HG02981 (cell line): ENCODE measurements around the gene ATP8A1.
"Not testable (repeated sequence)": the region's sequence is repeated elsewhere in the genome, so short reads cannot be mapped to it uniquely, and the experiment has no call there.

Experiments
- ATAC-seq: cut with Tn5 transposase; IDR thresholded peaks from one replicate; pipeline ENCODE4 v1.9.1; 2021; ENCODE audit warnings: mild to moderate bottlenecking, moderate library complexity; ENCODE audit not compliant: unreplicated experiment

Gene ATP8A1

DNA sequence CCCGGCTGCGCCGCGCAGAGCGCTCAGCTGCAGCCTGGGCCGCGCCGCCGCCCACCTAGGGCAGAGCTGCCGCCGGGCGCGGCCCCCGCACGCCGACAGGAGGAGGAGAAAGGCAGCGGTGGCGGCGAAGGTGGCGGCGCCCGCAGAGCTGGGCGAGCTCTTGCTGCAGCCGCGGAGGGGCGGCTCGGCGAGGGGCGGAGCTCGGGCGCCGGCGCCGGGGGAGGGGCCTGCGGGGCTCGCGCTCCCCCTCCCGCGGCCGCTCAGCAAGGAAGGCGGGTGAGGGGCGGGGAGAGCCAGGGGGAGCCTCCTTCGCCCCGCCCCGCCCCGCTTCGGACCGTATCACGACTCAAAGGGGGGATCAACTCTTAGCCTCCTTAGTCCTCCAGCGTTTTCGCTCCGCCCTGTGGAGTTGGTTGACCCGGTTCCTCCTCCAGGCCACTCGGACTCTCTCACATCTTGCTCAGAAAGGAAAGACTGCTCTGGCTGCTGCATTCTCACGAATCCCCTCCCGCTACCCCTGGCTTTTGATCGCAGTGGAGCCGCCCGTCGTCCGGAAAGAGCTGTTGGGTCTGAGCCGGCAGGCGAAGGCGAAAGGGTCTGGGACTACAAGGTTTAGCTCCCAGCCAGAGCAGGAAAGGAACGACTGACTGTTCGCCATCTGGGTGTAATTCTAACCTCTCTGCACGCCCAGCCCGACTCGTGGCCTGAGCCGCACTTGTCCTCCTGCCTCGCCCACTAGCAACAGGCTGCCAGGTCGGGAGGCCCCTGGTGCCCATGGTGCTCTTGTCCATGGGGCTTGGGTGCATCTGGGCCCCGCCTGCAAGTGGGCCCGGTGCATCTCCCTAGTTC is at the start of gene ATP8A1:
TSS of gene ATP8A1 (minus strand) at position 162 of the 849 bp plus-strand sequence. CDS start 232 bp downstream, outside the sequence.
- ATAC-seq = peak; percentile 71

DNA sequence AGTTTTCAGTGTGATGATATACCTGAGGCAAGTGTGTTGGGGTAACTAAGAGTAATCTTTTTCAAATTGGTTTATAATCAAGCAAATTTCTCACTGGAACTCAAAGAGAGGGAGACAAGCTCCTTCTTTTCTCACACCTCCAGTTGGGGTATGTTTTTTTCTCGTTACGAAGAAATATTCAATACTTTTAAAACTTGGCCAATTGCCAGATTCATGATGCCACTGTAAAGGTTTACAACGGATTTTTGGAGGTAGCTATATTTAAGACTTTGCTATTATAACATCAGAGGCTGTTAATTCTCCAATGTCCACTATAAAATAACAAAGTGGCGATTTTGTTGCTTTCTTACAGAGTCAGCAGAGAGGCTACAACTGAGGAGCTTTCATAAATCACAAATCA is 49.2 kb upstream of the ATP8A1 start:
- ATAC-seq = no peak

DNA sequence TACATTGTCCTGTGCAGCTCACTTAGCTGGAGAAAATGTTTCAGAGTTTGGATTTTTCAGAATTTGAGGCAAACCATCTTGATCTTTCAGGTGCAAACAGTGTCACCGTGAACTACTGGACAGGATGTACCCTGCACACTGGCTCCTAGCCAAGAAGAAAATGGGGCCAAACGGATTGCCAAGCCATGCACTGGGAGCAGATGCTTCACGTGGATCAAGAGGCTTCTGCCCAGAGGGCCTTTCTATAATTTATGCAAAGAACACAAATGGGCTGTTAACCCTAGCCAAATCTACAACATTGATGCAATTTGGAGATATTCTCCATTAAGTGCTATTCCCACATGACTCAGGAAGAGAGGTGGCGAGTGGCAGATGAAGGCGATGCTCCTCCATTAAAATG is 46.9 kb upstream of the ATP8A1 start:
- no peak for ATAC-seq

DNA sequence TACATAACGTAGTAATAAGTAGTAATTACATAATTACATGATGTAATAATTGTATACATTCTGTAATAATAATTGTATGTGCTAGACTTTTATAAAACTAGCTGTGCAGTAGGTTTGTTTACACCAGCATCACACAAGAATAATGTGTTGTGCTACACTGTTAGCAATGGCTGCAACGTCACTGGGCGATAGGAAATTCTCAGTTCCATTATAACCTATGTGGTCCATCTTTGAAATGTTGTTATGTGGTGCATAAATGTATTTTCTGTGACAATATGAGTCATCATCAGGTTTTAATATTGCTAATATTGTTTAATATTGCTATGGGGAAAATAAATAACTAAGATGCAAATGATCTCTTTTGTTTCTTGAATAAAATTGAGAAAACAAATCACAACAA is 46.0 kb upstream of the ATP8A1 start:
- no peak for ATAC-seq

DNA sequence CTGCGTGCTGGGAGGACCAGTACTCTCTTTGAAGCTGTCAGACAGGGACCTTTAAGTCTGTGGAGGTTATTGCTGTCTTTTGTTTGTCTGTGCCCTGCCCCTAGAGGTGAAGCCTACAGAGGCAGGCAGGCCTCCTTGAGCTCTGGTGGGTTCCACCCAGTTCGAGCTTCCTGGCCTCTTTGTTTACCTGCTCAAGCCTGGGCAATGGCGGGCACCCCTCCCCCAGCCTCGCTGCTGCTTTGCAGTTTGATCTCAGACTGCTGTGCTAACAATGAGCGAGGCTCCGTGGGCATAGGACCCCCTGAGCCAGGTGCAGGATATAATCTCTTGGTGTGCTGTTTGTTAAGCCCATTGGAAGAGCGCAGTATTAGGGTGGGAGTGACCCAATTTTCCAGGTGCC is 44.9 kb upstream of the ATP8A1 start:
- ATAC-seq = not testable (repeated sequence)

DNA sequence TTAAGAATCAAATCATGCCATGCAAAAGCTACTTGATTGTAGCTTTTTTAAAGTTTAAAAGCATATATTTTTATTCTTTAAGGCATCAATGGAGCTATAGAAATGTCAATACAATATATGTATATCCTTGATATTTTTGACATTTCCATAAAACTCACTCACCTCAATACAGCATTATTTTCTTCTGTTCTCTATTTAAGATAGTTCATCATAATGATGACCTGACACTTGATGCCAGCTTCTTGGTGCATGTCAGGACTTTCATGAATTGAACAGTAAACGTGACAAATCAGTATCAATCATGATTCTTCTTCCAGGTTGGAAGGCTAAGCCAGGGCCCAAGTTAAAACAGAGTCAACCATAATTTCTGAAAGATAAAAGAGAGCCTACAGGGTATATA is 33.6 kb upstream of the ATP8A1 start:
- ATAC-seq = no peak

DNA sequence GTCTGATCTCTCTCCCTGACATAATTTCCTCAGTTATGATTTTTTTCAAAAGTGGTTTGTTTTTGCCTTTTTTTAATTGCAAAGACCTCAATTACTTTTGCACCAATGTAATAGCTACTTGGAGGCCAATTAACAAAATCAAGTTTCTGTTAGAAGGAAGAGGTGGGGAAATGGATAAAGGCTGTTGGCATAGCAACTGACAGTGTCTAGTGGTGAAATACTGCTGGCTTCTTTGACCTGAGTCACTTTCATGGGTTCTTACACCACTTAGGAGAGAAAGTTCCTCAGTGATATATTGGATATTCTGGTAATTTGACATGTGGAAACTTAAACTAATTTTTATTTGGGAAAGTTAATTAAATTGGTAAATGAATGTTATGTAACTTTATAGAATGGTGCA is 26.5 kb upstream of the ATP8A1 start:
- ATAC-seq = no peak

DNA sequence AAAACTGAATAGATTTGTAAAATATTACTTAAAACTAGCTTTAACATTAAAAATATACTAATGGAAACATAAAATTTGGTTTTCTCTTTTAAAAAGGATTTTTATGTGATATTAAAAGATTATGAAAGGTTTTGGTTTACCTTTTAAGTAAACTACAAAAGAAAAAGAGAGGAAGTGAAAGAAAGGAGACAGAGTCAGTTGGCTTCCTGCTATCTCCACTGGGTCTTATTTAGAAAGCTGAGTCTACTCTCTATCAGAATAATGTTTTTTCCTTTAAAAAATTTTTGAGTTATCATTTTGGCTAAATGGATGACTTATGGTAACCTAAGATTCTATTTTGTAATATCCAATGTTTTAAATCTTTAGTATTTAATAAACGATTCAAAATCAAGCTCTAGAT is 21.6 kb upstream of the ATP8A1 start:
- ATAC-seq = no peak

DNA sequence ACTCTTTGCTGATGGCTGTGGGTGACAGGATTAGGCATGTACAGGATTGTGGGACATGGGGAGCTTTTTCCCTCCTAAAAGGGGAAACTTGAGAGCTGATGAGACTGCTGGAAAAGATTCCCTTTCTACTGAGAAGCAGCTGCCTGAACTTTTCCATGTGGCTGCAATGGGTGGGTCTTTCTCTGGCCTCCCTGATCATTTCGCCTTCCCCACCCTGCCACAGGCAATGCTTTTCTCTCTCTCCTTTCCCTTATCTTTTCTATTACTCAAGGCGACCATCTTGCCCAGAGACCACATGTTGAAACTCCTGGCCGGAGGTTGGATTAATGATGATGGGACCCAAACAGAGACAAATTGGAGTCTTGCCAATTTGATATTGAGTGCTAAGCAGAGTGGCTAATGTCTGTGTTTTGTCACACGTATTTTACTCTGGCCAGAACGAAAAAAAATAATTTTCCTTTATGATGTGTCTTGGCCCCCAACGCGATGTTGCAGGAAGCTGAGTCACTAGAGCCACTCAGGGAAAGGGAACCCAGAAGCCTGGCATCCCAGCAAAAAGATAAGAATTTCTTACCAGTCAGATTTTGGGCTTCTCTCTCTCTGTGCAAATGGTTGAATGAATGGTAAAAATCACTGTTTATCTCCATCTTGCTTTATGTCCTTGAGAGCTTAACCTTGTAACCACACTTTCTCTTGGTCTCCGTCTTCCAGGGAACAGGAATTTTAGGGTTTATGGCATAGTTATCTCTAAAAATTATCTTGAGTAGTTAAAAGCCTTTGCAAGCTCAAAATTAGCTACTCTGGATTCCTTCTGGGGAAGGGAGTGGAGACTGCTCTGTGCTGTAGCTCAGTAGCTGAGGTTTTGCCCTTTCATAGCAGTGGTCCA is 19.4 kb upstream of the ATP8A1 start:
- no peak for ATAC-seq

DNA sequence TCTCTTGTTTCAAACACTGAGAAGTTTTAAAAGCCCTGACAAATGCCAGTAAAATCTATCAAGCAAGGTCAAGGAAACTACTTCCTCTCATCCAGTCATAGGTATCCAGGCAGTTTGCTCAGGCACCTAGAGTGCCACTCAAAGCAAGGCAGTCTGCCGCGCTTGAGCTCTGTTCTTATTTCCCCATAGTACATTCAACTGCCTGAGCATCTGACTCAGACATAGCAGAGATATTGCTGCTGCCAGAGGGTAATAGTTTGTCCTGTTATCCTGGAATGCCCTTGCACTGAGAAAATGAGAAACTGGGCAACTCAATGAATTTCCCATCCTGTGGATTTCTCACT is 16.1 kb upstream of the ATP8A1 start:
- ATAC-seq = no peak

DNA sequence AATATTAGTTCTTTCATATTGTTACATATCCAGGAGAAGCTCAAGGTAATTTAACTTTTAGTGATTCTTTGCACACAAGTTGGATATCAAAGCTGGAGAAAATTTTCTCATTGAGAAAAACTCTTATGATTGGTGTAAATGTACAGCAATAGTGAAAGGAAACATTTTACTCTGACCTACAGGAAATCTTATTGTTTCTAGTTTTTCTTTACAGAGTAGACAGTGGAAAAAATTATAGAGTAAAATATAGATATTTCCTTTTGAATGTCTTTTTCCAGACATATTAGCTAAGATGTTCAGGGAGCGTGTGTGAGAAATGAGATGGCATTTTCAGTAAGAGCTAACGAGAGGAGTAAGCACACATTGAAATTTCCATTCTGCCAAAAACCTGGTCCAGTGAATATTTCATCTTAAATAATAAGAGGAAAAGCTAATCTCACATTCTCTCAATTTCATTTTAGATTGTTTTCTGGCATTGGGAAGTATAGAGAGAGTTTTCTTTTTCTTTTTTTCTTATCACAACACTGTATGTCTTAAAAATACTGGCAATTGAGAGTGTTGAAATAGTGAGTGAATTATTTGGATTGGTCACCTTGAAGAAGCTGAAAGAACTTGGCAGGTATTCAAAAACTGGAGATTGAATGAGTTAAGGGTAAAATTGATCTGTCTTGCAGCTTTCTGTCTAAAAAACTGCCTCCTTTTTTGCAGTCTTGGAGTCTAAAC is 15.6 kb upstream of the ATP8A1 start:
- ATAC-seq = no peak

DNA sequence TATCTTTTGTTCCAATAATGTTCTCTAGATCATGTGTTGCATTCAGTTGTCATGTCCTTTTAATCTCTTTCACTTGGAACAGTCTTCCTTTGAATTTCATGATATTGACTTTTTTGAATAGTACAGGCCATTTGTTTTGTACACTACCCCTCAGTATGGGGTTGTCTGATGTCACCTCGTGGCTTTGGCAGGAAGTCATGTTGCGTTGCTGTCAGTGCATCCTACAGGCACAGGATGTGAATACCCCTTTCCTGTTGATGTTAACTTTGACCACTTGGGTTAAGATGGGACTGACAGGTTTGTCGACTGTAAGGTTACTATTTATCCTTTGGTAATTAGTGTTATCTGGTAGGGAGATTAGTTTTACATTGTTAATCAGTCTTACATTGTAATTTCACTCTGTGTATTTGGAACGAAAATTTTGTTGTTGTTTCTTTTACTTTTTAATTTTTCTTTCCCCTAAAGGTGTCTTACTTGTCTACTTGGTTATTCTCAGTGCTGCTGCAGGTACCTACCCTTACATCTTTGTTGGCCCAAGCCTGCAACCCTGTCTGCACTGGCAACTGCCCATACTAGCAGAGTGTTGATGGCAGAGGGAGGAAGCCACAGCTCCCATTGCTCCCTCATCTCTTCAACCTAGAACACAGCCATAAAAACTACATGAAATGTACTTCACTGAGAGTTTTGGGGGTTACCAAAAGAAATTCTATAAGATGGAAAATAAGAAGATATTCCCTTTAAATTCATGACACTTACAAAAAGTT is 14.7 kb upstream of the ATP8A1 start:
- peak; percentile 79 for ATAC-seq

DNA sequence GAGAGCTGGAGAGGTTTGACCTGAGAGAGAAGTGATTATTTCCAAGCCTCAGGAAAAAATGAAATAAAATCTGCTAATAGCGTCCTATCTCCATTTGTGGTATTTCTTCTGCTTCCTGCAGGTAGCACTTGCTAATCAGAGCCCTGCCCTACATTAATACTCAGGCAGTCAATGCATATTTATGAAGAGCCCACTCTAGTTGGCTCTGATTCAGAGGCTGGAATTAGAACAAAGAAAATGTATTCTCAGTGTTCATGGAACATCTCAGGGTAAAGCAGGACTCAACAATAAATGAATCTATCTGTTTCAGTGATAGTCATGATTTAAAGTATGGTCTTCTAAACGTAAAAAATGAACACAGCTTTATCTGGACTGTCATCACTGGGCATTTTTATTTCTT is 1.4 kb upstream of the ATP8A1 start:
- ATAC-seq = no peak

DNA sequence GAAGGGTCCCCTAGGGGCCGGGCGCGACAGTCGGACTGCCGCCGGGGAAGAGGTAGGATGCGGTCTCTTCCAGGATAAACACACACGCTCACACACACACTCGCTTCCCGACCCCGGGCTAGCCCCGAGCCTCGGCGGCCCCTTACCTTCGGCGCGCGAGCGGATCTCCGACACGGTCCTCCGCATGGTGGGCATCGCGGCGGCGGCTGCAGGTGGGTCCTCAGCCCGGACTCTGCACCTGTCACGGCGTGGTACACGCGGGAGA is 294 bp downstream of the ATP8A1 start:
- ATAC-seq = no peak

DNA sequence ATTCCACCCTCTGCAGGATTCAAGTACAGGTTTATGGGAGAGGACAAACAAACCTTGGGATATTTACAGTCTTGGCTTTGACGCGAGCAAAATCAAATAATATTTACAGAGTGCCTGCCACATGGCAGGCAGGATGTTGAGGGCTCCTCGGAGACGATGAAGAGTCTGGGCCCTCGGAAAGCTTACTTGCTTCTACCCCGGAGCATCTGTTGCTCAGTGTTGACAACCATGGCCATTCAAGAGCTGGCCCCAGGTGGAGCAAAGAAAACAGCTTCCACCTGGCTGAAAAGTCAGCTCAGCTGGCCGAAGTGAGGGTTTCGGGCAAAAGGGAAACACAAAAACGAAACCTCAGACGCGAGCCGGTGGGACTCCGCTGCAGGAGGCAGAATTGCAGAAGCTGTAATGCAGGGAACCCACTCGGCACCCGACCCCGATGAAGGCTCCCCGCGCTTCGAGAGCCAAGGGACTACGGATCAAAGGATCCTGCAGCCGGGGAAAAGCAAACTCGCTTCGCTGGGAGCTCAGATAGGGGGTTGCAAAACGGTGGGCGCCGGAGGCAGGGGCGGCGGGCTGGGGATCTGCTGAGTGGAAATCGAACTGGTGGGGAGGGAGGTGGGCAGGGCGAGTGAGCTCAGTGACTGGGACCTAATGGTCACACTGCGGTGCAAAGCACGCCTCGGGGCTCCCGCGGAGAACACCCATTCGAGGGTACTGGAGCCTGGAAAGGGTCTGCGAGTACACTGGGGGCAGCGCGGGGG is 805 bp downstream of the ATP8A1 start:
- ATAC-seq = peak; percentile 27

DNA sequence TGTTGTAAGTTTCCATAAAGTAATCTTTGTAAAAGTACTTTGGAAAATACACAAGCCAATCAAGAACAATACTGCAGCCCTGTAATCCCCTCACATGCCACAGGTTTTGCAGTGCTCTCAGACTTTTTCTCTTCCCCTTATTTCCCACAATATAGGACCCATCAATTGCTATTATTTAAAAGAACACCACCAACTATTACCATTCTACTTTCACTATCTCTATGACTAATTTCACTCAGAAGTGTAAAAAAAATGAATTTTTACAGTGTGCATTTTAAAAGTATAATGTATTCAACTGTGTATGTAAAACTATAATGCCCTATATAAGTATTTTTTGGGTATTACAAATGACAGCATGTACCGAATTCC is 1.7 kb downstream of the ATP8A1 start:
- no peak for ATAC-seq

DNA sequence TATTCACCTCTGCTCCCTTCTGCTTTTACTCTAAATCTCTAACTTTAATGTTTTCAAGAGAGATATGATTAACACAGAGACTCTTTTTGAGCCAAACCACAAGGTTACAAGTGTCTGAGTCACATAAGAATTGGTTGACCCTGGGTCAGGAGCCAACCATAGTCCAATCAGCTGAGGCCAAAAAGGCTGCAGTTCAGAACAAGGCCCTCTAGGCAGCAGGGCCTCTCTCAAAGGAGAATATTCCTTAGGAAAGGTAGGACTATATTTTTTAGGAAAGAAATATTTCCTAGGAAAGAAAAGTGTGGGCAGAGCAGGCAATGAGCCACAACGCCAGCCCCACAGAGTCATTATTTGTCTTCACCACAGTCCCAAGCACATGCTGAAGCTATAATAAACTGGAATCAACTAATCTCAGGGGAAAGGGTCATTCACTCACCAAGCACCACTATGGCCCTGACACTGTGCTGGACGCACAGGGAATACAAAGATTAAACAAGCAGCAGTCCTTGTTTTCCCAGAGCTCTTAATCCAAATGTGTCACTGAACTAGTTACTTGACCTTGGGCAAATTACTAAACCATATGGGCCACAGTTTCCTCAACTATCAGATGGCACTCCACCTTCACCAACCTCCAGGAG is 2.2 kb downstream of the ATP8A1 start:
- peak; percentile 16 for ATAC-seq

DNA sequence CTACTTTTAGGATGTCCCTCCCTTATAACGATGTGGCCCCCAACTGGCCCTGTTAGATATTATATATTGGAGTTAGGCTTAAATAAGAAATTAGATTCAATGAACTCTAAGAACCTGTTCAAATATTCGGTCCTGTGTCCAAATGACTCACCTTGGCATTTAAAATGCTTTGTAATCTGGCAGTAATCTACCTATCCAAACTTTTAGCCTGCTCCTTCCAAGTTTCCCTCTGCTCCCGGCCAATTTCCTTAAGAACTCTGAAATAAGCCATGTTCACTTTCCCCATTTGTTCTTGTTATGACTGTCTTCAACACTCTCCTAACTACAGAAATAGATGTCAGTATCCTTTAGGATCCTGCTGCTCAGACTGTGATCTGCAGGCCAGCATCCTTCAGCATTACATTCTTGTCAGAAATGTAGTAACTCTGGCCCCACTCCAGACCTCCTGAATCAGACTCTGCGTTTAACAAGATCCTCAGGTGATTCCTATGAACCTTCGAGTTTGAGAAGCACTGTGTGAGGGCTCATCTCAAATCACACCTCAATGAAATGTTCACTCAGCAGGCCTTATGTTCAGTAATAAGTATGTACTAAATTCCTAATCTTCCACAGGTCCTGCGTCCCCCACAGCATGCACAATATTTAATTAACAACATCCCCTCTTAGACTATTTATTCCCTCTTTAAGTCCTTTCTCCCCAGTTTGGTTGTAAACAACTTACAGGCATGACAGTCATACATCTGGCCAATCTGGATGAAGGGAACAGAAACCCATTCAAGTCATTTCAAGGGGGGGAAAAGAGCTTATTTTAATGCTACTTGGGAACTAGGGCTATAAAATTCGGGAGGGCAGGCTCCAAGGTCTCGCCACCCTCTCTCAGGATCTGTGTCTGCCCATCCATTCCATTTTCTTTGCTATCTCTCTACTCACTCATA is 3.0 kb downstream of the ATP8A1 start:
- ATAC-seq = no peak
